ENCODE results near the gene KCNJ1.
A peak's percentile ranks its signal among the peaks of the same experiment; 100 is the strongest.

Gene KCNJ1

DNA sequence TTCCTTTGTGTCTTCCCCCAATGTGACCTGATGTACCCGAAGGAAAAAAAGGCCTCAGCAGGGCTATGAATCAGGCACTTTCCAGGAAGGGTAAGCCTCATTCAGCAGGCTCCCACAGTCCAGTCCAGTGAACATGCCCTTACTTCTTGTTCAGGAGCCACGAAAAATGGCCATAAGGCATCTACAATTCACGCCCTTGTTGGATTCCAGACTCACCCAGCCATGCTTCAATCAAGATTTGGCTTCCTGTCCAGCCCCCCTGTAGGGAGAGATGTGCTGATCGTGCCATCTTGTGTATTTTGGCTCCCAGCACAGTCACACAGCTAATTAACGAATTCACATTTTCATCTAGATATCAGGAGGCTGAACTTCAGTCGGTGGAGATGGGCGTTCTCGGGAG is 14.1 kb upstream of the KCNJ1 start:
- no peak for DNase-seq

- DNase-seq, result no peak
These were observed 12.7 kb upstream of the KCNJ1 start for GRCh38 chr11:128879817-128880216.

DNA sequence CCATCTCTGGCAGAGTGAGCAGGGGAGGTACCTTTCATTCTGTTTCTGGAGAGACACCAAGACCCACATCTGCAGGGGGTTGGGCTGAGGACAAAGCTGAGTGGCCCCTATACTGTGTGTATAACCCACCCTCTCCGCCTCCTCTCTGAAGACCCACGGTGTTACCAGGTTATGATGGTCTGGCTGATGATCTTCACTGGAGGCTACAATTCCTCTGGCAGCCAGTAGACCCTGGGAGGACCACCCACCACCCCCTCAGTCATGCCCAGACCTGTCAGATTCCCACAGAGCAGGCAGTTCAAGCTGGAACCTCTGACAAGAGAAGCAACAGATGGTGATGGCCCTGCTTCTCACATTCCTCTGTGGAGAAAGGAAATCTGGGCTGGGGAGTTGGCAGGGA is 11.4 kb upstream of the KCNJ1 start:
- no peak for DNase-seq

- DNase-seq, result no peak
These were observed 10.6 kb upstream of the KCNJ1 start for GRCh38 chr11:128877726-128878125.

- DNase-seq, result no peak
These were observed 9.1 kb upstream of the KCNJ1 start for GRCh38 chr11:128876133-128876650.

GRCh38 chr11:128874427-128874826 is 7.3 kb upstream of the KCNJ1 start:
- no peak for DNase-seq

DNA sequence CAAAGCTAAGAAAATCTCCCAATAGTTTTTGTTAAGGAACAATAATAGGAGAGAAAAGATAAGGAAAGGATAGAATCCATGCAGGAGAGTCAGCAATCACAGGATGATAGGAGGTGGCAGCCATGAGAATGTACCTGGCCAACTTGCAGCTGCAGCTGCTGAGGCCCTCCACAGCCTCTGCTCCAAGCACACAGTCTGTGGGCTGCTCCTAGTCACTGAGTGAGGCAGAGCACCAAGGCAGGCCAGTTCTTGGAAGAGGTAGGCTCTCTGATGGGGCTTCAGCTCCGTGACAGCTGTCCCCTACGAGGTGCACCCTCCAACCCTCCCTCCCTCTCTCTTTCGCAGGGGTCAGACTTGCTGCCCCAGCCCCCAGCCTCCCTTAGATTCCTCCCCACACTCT is 5.5 kb upstream of the KCNJ1 start:
- DNase-seq, result no peak

DNA sequence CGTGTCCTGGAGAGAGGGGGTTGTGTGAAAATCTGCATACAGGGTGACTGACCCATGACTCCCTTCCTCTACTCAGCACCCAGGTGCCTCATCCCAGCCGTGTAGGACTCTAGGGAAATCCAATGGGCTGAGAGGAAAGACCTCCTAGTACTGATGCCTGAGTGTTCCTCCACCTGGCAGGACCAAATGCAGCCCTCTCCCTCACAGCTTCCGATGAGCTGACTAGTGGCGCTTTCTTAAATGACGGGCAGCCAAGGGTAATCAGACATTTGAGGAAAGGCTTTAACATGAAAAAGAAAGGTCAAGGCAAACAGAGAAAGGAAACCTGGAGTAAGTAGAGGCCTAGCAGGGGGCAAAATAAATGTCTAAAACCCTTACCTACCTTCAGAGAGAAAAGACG is 5.0 kb upstream of the KCNJ1 start:
- DNase-seq, result no peak

DNA sequence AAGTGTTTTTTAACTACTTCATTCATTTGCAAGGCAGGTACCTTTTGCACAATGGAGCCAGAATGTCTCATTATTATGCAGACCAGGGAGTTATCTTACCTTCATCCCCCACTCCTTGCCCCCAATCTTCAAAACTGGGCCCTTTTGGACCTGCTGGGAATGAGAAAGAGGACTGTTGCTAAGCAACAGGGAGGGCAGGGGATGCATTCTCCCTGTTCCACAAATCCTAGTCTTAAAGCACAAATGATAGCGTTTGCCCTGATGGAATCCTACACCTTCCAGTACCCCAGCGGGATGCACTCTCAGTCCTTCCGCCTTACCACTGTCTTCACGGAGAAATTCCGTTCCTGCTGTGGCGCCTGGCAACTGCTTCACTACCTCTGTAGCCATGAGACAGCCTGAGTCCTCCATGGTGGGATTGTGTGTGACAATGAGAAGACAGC is 4.1 kb upstream of the KCNJ1 start:
- no peak for DNase-seq

DNA sequence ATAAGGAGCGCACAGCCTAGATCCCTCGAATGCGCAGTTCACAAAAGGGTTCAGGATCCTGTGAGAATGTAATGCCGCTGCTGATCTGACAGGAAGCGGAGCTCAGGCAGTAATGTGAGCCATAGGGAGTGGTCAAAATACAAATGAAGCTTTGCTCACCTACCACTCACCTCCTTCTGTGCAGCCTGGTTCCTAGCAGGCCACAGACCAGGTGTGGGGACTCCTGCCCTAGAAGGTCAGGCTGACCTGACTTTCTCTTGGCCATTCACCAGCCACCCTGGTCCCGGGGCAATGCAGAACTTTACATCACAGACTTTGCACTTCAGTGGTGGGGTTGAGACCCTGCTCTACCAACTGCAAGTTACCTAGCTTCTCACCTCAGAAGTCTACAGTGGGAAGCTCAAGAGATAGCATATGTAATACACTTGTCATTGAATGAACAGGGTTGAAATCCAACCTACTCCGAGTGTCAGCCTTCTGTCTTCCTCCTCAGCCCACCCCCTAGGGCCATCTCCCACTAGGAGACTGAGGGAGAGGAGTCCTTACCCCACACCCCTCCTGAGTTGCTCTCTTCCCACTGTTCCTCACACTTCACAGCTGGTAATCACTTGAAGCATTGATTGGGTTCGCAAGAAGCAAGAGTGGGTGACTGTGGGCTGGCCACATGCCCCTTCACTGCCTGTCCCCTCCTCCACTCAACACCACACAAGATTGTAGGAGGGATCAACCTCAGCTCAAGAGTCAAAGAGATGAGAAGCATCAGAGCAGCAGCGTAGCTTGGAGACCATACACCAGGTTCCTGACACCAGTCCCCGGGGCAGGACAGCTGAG is 2.0 kb upstream of the KCNJ1 start:
- no peak for DNase-seq

GRCh38 chr11:128865490-128865889 is 1.6 kb downstream of the KCNJ1 start:
- DNase-seq, result no peak

DNA sequence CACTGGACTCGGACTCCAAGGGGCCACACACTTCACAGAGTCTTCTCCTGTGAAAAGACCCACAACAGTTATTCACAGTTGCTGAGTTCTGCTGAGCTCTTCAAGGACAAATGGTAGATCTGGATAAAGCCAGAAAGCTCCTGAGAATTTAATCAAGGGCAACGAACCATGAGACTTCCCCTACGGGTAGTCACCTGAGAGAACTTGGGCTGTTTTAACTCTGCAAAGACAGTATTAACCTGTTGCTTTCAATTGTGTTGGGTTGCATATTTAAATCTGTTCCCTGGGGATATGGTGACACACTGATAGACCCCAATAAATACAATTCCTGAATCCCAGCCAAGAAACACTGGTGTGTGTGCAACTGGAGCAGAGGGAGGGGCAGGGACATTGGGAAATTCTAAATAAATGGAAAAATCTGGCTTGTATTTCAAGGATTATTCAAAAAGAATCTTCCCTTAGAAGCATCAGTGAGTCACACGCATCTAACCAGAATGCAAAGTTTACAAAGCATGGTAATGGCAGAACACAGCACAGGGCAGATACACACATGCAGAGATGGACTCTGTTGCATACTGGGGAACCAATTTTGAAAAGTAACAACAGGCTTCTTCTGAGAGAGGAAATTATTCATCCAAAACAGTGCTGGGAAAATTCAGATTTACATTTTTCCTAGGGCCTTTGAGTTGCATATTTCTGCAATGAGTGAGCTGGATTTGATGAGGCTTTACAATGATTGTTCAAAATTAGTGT is 4.0 kb downstream of the KCNJ1 start:
- DNase-seq, result no peak

DNA sequence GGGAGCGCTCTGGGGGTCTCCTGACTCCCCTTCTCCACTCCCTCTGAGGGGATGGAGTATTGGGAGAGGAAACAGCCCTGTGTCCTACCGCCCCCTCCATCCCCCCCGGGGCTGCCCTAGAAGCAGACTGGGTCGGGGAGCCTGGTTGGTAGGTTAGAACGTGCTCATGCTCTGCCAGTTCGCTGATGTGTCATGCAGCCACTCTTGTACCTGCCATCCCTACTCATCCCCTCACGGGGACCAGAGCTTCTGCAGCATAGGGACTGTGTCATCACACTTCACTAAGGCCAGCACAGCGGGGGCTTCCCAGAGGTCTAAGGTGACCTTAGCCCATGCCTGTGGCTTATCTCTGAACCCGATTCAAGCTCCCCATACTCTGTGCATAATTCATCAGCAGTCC is 4.7 kb downstream of the KCNJ1 start:
- DNase-seq, result no peak

DNA sequence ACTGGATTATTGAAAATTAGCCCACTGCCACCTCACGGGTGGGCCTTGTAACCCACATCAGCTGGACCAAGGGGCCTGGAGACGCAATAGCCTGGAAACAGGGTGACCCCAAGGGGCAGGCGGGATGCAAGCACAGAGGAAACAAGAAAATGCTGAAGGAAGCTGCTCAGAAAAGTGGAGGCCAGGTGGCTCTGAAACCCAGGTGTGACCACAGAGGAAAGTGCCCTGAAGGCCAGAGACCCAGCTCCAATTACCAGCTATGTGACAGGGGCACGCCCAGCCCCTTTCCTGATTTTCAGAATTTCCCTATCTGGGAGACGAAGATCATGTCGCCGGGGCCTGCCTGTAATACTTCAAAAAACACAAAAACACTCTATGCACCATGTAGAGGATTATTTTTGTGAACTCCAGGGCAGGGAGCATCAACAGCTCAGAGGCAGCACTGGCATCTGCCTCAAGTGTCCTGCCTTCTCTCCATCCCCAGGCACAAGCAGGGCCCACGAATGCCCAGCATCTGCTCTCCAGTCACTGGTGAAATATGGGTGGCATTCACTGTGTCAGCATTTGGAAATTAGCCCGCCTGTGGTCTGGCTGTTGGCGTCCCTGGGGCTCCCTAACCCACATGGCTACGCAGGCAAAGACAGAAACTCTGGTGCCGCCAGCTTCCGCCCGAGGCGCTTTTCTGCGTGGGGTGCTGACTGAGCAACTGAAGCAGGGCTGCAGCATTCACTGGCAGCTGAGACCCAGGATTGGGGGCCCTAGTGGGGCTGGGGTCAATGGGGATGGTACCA is 6.3 kb downstream of the KCNJ1 start:
- no peak for DNase-seq

GRCh38 chr11:128859563-128860441 is 7.3 kb downstream of the KCNJ1 start:
- DNase-seq, result peak; percentile 56 to 64 (median 63)

- no peak for DNase-seq
These were observed 9.8 kb downstream of the KCNJ1 start for GRCh38 chr11:128857341-128857740.

- no peak for DNase-seq
These were observed 10.9 kb downstream of the KCNJ1 start for GRCh38 chr11:128856241-128856640.

GRCh38 chr11:128854841-128855240 is 12.3 kb downstream of the KCNJ1 start:
- no peak for DNase-seq

DNA sequence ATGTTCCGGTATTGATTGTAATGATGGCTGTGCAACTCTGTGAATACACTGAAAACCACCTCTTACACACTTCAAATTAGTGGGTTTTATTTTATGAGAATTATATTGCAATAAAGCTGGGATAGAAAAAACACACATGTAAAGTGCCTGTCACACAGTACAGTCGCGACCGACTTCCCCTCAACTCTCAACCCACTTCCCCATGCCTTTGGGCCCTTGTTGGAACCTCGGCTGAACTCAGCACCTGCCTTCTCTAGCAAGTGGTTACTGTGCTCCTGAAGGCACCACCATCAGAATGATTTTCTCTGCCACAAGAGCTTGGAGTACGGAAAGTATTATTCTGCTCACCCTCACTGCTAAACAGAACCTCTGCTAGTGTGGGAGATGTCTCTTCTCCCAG is 13.5 kb downstream of the KCNJ1 start:
- DNase-seq, result no peak

DNA sequence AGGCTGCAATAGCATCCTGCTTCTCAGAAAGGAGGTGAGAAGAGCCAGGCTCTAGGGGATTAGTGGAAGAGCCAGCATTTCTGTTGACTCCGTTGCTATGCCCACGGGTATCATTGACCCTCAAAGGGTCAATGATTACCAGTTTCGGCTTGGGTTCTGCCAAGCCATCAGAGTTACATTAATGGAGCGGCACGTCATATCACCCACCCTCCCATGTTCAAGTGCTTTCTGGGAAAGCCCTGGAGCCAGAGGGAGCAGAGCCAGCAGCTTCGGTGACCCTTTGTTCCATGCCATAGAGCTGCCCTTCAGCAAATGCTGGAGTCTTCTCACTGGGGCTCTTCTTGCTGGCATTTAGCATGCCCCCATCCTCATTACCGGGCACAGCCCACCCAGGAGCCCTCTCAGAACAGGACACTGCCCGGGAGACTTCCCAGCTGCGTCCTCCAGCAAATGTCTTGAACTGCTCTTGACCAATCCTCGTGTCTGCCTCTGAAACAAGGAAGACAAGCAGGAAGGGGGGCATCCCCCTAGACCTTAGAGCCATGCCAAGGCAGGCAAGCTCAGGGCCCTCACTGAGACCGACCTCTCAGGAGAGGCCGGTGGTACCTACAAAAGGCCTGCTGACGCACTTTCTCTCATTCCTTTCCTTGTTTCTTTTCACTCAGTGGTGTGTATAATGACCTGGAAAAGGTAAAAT is 14.6 kb downstream of the KCNJ1 start:
- DNase-seq, result no peak

DNA sequence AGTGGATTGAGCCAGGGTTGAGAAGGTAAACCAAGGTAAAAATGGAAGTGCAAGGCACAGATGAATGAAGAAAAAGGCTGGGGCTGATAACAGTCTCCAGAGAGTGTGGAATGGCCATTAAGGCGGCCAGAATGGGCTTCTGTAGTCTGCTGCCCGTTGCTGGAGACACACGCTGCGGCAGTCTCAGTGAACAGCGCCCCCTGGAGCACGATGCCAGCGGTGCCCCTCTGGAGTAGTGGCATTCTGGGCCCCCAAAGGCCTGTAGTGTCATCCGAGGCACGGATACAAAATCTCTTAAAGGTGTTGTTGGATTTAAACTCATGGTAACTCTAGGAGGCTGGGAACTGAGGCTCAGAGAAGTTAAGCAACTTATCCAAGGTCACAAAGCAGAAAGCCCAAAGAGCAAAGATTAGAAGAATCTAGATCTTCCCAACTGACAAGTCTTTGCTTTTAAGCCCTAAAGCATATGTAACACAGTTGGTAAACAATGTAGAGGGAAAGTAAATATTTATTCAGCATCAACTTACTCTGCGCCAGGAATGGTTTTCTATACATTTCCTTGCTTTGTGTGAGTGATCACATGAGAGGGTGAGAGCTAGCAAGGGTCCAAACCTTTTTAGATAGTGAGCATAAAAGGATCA is 18.2 kb downstream of the KCNJ1 start:
- peak; percentile 13 to 29 (median 20) for DNase-seq
